NCI-H2196 treated with DMSO at 0.1 percent for 48 hours (cell line): Measurements from ENCODE around the gene JPH2.
"Not testable (repeated sequence)": the region's sequence is repeated elsewhere in the genome, so short reads cannot be mapped to it uniquely, and the experiment has no call there.

Source experiments
- DNase-seq: peaks from one replicate; lab custom pipeline; 2025; ENCODE audit not compliant: unreplicated experiment; lab: John Stamatoyannopoulos, UW

JPH2 gene

GRCh38 chr20:44129300-44129699 is 57.7 kb downstream of the JPH2 start:
- DNase-seq, result not testable (repeated sequence)

GRCh38 chr20:44126445-44126844 is 60.5 kb downstream of the JPH2 start:
- no peak for DNase-seq

- no peak for DNase-seq
Measured at GRCh38 chr20:44125332-44126127, 61.5 kb downstream of the JPH2 start.

- no peak for DNase-seq
Measured at GRCh38 chr20:44123874-44124535, 63.0 kb downstream of the JPH2 start.

- no peak for DNase-seq
Measured at GRCh38 chr20:44123251-44123650, 63.7 kb downstream of the JPH2 start.

GRCh38 chr20:44120676-44121425 is 66.1 kb downstream of the JPH2 start:
- DNase-seq, result no peak

GRCh38 chr20:44118185-44119033 is 68.6 kb downstream of the JPH2 start:
- no peak for DNase-seq

- DNase-seq, result no peak
Measured at GRCh38 chr20:44117296-44118184, 69.4 kb downstream of the JPH2 start.

GRCh38 chr20:44115762-44116644 is 71.0 kb downstream of the JPH2 start:
- no peak for DNase-seq

GRCh38 chr20:44115181-44115580 is 71.8 kb downstream of the JPH2 start:
- DNase-seq, result no peak

GRCh38 chr20:44113618-44114376 is 73.2 kb downstream of the JPH2 start:
- no peak for DNase-seq

- DNase-seq, result no peak
Measured at GRCh38 chr20:44112889-44113617, 73.9 kb downstream of the JPH2 start.

GRCh38 chr20:44112456-44112855 is 74.5 kb downstream of the JPH2 start:
- no peak for DNase-seq

- no peak for DNase-seq
Measured at GRCh38 chr20:44111712-44112335, 75.2 kb downstream of the JPH2 start.

- no peak for DNase-seq
Measured at GRCh38 chr20:44110816-44111568, 76.0 kb downstream of the JPH2 start.

- no peak for DNase-seq
Measured at GRCh38 chr20:44109951-44110361, 77.0 kb downstream of the JPH2 start.
